K562 (cell line): ENCODE results near the gene NR0B2.

Experiments
- ARID3A ChIP-seq: IDR thresholded peaks from 2 replicates; pipeline ENCODE4 v1.6.1; 2012; ENCODE audit warnings: low read depth, low read length, improper control_type of control experiment, borderline replicate concordance
- CTCF ChIP-seq, 3 experiments: IDR thresholded peaks in 2 of 3; conservative IDR thresholded peaks in 1 of 3; 2 replicates each; pipeline ENCODE4 v1.5.1; 2011 to 2012; ENCODE audit warnings: low read length in 3 of 3, mild to moderate bottlenecking in 3 of 3, control low read depth in 2 of 3, improper control_type of control experiment in 1 of 3, inconsistent platforms in 1 of 3, low read depth in 1 of 3, mixed read lengths in 1 of 3, moderate library complexity in 1 of 3; ENCODE audit not compliant: insufficient read depth in 2 of 3
- FOXJ3 ChIP-seq: sonication (generic); formaldehyde crosslinking; IDR thresholded peaks from 2 replicates; pipeline ENCODE4 v1.4.0; 2020; ENCODE audit warnings: mild to moderate bottlenecking, missing genetic modification reagents
- PHF20 ChIP-seq: fragments of 450-650 bp; IDR thresholded peaks from 2 replicates; pipeline ENCODE4 v1.6.1; 2018; ENCODE audit not compliant: partially characterized antibody
- TGIF2 ChIP-seq: sonication (generic); formaldehyde crosslinking; IDR thresholded peaks from 2 replicates; pipeline ENCODE4 v1.8.1; 2022; ENCODE audit warnings: mild to moderate bottlenecking, missing genetic modification reagents, moderate library complexity
- ZNF184 ChIP-seq: sonication (generic); formaldehyde crosslinking; IDR thresholded peaks from 2 replicates; pipeline ENCODE4 v1.5.0; 2020; ENCODE audit warnings: missing genetic modification reagents
- ZNF274 ChIP-seq: IDR thresholded peaks from 2 replicates; pipeline ENCODE4 v1.6.1; 2011; ENCODE audit warnings: low read depth, mild to moderate bottlenecking, low read length, moderate library complexity, borderline replicate concordance
- ZNF431 ChIP-seq: sonication (generic); formaldehyde crosslinking; IDR thresholded peaks from 2 replicates; pipeline ENCODE4 v1.8.0; 2022; ENCODE audit warnings: mild to moderate bottlenecking, missing genetic modification reagents

DNA sequence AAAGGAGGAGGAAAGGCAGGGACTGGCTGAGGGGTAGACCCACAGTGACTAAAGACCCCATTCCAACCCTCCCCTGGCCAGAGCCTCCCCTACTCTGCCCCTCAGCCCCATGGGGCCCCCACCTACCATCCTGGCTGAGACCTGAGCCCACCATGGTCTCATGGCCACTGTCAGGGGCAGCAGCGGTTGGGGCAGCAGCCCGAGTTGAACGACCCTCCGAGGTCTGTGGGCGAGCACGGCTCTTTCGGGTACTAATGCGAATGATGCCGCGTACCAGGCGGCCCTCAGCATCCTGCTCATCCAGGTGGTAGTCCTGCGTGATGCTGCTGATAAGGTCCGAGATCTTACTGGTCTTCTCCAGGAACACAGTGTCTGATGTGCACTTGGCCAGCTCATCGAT is 37.4 kb upstream of the NR0B2 start:
- TF ChIP-seq ZNF184 (no peak), ZNF274 (no peak), ZNF431 (CRISPR knock-in tag) (no peak), TGIF2 (no peak), FOXJ3 (CRISPR knock-in tag) (no peak), PHF20 (no peak), ARID3A (no peak), CTCF (IDR thresholded peaks at IDR 0.05 in 2 of 3, conservative IDR thresholded peaks at IDR 0.05 in 1 of 3; ENCODE audit: insufficient read depth in 2 of 3, low read depth in 1 of 3, low read length in 3 of 3) (no peak)
